Measurements from ENCODE around the gene GNB3.

Gene GNB3

DNA sequence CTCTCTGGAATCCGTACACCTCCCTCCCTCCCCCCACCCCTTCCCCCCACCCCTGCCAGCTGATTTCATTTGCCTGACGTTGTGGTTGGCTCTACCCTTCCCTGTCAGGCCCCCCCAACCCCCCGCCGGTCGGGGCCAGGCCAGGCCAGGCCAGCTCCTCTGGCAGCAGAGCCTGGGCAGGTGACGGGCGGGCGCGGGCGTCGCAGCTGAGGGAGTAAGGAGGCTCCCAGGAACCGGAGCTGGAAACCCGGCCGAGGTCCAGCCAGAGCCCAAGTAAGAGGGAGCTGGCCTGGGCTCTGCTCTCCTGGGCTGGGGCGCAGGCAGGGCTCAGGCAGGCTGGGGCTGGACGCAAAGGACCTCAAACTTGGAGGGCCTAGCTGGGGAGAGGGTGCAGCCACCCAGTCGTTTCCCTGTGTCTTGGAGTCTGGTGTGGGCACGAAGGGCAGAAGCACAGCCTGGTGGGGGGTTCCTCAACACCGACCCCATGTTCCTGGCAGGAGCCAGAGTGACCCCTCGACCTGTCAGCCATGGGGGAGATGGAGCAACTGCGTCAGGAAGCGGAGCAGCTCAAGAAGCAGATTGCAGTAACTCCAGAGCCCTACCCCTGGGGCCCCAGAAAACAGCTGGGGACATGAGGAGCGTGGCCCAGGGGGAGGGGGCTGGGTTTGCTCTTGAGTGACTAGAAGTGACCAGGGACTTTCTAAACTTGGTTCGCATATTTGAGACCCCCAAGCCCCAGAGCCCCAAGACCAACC lies at the start of gene GNB3:
Gene GNB3, plus strand, starts transcription at position 165 of the 755 bp plus-strand sequence. Its CDS starts 363 bp downstream, at position 528.
- no peak for FAIRE-seq

DNA sequence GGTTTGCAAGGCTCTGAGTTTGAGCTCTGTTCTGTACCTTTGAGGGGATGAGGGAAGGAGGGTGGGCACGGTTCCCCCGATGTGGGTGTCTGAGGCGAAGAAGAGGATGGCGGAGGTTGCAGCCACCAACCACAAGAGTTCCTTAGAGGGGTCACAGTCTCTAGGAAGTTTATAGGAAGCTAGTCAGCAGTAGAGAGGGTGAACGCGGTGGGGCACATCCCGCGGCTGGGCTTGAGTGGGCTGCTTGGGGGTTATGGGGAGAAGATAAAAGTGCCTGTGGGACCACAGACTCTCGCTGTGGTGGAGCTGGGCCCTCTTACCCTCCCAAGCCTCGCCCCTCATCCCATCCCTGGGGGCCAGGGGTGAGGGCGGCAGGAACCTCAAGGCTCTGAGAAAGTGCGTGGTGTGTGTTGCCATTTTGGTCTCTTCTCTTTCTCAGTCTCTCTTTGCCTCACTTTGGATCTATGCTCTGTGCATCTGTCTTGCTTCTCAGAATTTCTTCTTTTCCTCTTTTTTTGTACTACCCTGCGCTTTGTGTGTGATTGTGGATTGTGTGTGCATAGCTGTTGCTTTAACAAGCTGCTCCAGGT lies 48.7 kb upstream of the GNB3 start:
- FAIRE-seq: no peak

DNA sequence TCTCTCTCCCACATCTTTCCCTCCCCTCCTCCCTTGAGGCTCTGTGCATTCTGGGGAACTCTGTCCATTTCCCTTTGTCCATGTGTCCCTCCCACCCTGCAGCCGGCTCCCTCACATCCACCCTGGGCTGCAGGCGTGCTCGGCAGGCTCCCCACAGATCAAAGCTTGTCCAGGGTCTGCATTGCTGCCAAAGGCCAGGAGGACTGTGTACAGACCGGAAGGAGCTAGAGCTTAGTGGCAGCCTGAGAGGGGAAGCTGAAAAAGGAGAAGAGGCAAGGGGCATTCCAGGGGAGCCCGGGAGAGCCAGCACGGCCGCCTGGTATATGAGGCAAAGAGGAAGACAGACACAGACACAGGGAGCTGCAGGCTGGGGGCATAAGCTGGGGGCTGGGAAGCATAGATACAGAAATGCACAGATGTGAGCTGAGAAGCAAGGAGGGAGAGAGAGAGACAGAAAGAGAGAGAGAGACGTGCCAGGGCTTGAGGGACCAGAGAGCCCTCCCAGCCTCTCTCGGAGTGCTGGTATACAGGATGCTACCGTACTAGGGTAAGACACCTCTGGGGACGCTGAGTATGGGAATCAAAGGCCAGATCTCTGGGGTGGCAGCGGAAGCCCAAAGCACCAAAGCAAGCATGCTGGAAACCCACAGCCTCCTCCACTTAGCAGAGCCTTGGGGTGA lies 48.1 kb upstream of the GNB3 start:
- FAIRE-seq: no peak

DNA sequence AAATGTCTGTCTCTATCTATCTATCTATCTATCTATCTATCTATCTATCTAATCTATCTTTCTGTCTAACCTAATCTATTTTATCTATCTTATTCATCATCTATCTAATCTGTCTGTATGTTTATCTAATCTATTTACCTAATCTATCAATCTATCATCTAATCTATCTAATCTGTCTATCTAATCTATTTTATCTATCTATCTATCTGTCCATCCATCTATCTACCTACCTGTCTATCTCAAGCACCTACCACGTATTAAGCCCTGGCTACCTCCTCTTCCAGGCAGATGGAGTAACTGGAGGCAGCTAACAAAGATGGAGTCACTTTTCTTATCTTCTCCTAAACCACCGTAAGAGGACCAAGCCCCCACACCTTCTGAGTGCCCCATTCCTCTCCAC lies 45.6 kb upstream of the GNB3 start:
- FAIRE-seq: no peak

DNA sequence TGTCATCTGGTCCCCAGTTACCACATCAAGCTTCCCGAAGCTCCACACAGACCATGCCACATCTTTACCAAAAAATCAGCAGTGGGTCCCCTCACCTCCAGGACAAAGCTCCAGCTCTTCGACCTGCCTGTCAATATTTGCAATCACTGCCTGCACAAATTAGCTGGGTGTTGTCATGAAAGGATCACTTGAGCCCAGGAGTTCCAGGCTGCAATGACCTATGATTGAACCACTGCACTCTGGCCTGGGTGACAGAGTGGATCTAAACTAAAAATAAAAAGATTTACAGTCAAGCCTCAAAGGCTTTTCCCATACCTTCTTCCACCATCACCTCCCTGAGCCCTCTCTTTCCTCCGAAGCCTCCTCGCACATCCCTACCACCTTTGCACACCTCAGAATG lies 44.1 kb upstream of the GNB3 start:
- FAIRE-seq: no peak

DNA sequence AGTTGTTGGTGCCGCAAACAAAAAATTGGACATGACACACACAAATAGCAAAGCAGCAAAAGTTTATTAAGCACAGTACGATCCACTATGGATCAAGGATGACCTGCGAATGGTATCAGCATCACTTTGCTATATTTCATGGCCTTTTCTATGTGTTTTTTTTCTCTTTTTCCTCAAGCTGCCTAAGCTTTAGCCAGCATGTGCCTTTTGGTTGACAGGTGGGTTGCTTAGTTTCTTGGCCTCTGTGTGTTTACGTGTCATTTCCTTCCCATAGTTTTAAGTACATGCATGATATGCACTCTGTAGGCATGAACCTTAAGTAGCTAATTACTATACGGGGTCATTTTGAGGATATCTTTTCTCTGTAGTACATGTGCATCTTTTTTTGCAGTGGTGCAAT lies 41.6 kb upstream of the GNB3 start:
- no peak for FAIRE-seq

DNA sequence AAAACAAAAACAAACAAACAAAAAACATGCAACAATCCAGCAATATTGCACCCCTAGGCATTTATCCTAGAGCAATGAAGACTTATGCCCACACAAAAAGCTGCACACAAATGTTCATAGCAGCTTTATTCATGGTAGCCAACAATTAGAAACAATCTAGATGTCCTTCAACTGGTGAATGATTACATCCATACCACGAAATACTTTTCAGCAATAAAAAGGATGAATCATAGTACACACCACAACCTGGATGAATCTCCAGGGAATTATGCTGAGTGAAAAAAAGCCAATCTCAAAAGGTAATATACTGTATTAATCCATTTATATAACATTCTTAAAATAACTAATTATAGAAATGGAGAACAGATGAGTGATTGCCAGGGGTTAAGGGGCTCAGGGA lies 33.6 kb upstream of the GNB3 start:
- no peak for FAIRE-seq

DNA sequence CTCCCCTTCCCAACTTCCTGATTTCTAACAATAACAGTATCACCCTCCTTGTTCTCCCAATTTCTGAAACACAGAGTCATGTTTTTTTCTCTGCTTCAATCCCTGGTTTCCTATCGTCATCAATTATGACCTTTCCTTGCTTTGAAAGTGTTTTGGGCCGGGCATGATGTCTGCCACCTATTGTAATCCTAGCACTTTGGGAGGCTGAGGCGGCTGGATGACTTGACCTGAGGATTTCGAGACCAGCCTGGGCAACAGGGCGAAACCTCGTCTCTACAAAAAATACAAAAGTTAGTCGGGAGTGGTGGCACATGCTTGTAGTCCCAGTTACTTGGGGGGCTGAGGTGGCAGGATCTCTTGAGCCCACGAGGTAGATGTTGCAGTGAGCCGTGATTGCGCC lies 31.7 kb upstream of the GNB3 start:
- no peak for FAIRE-seq

DNA sequence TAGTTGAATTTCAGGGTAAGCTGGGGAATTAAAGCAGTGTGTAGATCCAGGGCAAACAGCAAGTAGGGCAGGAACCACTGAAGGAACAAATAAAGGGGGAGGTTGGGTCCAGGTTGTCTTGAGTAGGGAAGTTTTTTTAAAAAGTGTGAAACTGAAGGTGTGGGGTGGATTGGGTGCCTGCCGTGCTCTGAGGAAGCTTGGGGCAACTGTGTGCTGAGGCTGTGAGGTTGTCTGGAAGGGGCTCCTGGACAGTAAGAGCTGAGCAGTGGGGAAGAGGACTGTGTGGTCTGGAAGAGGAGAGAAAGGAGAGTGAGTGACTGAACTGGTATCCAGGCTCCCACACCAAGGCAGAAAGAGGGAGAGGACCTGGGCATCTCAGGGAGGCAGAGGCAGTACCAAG lies 30.0 kb upstream of the GNB3 start:
- no peak for FAIRE-seq

DNA sequence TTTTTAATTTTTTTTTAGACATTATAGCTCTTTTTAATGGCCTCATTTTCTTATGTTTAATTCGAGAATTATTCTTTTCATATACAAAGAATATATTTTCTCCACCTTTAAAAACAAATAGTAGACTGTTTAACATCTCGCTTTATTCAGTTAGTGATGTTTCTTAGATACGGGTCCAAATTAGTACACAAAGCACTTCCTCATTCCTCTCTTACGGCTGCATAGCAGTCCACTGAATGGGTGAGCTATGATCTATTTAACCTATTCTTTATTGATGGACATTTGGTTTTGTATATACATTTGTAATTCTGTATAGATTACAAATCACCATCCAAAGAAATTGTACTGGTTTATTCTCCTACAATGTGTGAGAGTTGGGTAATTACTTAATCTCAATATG lies 27.4 kb upstream of the GNB3 start:
- no peak for FAIRE-seq

DNA sequence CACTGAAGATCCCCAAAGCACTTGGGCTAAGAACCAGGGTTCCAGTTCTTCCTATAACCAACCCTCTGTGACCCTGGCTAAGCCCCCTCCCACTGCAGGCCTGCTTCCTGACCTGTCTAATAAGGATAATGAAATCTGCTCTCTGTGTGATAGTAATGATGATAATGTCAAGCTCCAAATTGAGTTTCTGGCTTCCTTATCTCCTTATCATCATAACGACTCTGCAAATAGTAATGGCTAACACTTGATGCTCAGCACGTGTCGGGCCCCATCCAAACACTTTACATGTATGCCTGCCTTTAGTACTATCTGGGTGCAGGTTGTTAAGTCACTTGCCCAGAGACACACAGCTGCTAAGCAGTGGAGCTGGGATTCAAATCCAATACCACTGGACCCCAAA lies 24.1 kb upstream of the GNB3 start:
- FAIRE-seq: no peak

DNA sequence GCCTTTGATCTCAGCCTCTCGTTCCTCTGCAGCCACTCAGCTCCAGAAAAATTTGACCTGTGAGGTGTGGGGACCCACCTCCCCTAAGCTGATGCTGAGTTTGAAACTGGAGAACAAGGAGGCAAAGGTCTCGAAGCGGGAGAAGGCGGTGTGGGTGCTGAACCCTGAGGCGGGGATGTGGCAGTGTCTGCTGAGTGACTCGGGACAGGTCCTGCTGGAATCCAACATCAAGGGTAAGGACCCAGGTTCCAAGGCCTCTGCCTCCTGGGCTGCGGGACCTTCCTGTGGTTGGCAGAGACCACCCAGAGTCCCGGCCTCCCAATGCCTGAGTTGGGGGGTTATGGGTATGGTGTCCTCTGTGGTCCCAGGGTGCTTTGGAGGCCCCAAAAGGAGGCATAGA lies 23.6 kb upstream of the GNB3 start:
- FAIRE-seq: no peak

DNA sequence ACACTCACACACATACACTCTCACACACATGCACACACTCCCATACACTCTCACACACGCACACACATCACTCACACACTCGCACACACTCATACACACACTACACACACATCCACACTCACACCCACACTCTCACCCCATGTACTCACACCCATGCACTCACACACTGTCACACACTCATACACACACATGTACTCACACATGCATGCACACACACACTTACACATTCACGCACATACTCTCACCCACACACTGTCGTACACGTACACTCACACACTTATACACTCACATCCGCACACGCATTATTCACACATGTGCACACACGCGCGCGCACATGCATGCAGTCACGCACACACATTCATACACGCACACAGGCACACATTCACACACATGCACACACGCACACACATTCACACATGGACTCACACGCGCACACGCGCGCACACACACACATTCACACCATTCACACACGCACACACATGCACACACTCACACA lies 23.0 kb upstream of the GNB3 start:
- no peak for FAIRE-seq

DNA sequence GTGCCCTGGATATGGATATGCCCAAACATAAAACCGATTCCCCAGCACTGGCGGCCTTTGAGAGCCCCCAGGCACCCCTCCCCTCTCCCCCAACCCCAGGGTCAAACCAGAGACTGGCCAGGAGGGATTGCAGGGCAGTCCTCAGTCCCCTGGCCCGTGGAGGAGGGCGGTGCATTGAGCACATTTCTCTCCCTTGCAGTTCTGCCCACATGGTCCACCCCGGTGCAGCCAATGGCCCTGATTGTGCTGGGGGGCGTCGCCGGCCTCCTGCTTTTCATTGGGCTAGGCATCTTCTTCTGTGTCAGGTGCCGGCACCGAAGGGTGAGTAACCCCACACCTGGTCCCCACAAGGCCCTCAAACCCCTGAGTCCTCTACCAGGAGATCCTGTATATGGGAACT lies 22.5 kb upstream of the GNB3 start:
- no peak for FAIRE-seq

DNA sequence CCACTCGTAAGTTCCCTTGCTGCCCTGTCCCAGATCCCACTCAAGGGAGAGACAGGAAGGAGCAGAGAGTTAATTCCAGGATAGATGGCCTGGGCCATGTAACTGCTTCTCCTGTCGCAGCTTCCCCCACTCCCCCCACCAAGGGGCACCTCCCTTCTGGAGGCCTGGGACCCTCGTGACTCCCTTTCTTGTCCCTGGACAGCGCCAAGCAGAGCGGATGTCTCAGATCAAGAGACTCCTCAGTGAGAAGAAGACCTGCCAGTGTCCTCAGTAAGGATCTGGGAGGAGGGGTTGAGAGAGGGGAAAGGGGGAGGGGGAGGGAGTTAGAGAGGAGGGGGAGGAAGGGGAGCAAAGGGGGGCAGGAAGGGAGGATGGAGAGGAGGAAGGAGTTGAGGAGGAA lies 22.1 kb upstream of the GNB3 start:
- no peak for FAIRE-seq

DNA sequence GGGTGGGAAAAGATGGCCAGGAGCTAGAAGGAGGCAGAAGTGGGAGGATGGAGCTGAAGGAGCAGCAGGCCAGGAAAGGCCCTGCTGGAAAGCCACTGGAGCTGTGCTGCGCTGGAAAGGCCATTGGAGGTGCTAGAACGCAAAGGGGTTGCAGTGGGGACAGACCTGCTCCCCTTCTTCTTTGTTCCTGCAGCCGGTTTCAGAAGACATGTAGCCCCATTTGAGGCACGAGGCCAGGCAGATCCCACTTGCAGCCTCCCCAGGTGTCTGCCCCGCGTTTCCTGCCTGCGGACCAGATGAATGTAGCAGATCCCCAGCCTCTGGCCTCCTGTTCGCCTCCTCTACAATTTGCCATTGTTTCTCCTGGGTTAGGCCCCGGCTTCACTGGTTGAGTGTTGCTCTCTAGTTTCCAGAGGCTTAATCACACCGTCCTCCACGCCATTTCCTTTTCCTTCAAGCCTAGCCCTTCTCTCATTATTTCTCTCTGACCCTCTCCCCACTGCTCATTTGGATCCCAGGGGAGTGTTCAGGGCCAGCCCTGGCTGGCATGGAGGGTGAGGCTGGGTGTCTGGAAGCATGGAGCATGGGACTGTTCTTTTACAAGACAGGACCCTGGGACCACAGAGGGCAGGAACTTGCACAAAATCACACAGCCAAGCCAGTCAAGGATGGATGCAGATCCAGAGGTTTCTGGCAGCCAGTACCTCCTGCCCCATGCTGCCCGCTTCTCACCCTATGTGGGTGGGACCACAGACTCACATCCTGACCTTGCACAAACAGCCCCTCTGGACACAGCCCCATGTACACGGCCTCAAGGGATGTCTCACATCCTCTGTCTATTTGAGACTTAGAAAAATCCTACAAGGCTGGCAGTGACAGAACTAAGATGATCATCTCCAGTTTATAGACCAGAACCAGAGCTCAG lies 21.4 kb upstream of the GNB3 start:
- FAIRE-seq: no peak

DNA sequence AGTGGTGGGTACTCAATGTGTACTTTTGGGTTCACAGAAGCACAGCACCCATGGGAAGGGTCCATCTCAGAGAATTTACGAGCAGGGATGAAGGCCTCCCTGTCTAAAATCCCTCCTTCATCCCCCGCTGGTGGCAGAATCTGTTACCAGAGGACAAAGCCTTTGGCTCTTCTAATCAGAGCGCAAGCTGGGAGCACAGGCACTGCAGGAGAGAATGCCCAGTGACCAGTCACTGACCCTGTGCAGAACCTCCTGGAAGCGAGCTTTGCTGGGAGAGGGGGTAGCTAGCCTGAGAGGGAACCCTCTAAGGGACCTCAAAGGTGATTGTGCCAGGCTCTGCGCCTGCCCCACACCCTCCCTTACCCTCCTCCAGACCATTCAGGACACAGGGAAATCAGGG lies 20.6 kb upstream of the GNB3 start:
- no peak for FAIRE-seq

DNA sequence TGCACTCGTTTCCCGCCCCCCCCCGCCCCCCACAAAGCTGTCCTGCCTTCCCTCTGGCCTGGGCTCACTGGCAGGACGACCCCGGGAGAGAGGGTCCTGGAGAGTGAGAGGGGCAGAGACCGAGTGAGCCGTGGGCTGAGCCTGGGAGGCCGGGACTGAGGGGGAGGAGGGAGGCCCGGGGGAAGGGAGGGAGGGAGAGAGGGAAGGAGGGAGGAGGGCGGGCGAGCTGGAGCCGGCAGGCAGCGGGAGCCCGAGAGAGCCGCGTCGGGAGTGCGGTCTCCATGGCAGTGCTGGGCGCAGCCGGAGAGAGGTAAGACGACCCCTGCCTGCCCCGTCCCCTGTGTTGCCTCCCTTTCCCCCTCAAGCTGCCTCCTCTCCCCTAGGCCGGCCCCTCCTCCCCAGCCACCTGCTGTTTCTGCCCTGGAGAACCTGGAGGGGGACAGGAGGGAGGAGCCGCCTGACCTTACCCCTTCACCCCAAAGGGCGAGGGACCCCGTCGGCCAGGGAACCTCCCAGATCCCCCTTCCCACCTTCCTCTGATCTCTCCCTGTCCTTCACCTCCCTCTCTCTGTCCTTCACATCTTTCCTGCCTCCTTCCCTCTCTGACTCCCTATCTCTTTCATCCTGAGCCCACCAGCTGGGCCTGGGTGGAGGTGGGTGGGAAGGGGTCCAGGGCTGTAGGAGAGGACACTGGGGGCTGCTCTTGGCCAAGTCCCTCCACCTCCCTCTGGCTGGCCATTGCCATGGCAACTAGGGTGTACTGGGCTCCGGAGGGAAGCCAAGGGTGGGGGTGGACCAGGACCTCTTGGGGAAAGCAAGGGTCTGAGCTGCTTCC lies 18.9 kb upstream of the GNB3 start, which contains the start of gene GPR162:
Gene GPR162, plus strand, starts transcription at position 231 of the 835 bp plus-strand sequence. CDS start 2,078 bp downstream, outside the sequence.
- FAIRE-seq: no peak

DNA sequence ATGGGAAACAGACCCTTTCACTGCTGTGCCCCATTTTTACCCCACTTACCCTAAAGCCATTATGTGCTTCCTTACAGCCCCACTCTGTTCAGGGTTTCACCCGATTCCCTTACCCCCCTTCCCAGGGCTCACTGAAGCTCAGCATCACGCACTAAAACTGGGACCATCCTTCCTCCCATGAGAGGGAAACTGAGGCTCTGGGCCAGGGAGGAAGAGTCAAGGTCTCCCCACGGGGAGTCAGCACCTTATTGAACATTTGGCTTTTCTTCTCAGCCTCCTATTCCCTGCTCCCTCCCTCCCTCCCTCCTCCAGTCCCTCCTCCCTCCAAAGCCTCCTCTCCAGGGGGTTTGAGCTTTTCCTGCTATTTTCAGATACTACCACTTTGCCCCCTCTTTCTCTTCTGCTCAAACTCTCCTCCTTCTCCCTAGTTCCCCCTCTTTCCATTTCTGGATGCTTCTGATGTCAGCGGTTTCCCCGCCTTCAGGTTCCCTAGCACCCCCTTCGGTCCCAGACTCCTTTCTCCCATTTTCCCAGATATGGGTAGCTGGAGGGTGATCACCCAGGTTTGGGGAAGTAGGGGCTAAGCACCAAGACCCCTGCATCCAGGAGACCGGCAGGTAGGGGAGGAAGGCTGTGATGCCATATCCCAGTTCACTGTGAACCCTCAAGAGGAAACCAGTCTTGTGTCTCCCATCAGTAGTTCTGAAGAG lies 18.1 kb upstream of the GNB3 start:
- no peak for FAIRE-seq

DNA sequence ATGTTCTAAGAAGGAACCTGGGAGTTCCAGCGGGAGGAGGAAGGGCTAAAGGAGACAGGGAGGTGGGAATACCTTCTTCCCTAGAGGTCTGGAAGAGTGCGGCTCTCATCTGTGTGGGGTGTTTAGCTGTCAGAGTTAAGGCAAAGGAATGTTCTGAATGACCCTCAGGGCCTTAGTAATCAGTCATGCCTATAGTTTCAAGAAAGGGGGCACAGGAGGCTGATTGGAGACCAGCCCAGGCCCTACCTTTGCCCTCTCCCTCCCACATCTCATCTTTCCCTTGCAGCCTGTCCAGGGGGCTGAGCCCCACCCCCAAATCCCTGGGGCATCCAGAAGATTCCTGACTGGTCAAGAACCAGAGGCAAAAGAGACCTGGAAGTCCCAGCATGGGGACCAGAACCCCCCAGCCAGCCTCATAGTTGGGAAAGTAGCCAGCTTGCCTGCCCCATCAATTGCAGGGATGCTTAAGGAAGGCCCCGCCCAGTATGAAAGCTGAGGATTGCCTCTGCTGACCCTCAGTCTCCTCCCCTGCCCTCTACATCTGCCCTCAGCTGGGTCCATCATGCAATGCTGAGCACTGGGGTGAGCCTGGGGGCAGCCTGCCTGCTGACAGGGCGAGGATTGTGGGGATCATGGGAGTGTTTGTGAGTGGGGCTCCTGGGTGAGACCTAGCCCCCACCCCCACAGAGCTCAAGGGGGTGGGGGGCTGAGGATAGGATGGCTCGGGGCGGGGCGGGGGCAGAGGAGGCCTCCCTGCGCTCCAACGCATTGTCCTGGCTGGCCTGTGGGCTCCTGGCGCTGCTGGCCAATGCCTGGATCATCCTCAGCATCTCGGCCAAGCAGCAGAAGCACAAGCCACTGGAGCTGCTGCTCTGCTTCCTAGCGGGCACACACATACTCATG lies 17.3 kb upstream of the GNB3 start:
- no peak for FAIRE-seq

All from G401.6 (cell line).